ENCODE measurements around the gene USPL1.

- no peak for TF ChIP-seq CTCF (IDR thresholded peaks at IDR 0.05)
- no peak for TF ChIP-seq POLR2AphosphoS5 (IDR thresholded peaks at IDR 0.05)
Observed at GRCh38 chr13:30697996-30698401, 80.3 kb downstream of the USPL1 start.
